GM18873 (cell line): ENCODE results near the gene EHBP1.

ENCODE experiments used
- ATAC-seq: cut with Tn5 transposase; IDR thresholded peaks from one replicate; pipeline ENCODE4 v1.9.1; 2021; ENCODE audit warnings: mild to moderate bottlenecking, moderate library complexity, moderate number of reproducible peaks; ENCODE audit not compliant: unreplicated experiment, low FRiP score

The EHBP1 gene

GRCh38 chr2:62811972-62812371 is 106.5 kb downstream of the EHBP1 start:
- ATAC-seq, result no peak

- ATAC-seq, result no peak
These were observed 107.7 kb downstream of the EHBP1 start for GRCh38 chr2:62812921-62813825.

GRCh38 chr2:62814123-62814522 is 108.6 kb downstream of the EHBP1 start:
- ATAC-seq, result no peak

- ATAC-seq, result no peak
These were observed 111.8 kb downstream of the EHBP1 start for GRCh38 chr2:62817348-62817747.

- ATAC-seq, result no peak
These were observed 112.6 kb downstream of the EHBP1 start for GRCh38 chr2:62817995-62818713.

GRCh38 chr2:62822549-62822948 is 117.0 kb downstream of the EHBP1 start:
- no peak for ATAC-seq

GRCh38 chr2:62824388-62824787 is 118.9 kb downstream of the EHBP1 start:
- ATAC-seq, result no peak

- no peak for ATAC-seq
These were observed 120.6 kb downstream of the EHBP1 start for GRCh38 chr2:62826141-62826540.

- ATAC-seq, result no peak
These were observed 121.6 kb downstream of the EHBP1 start for GRCh38 chr2:62826953-62827675.

- peak; percentile 83 for ATAC-seq
These were observed 126.2 kb downstream of the EHBP1 start for GRCh38 chr2:62831729-62832128.

- no peak for ATAC-seq
These were observed 139.0 kb downstream of the EHBP1 start for GRCh38 chr2:62844311-62845090.

- ATAC-seq, result no peak
These were observed 139.7 kb downstream of the EHBP1 start for GRCh38 chr2:62845256-62845655.

GRCh38 chr2:62852254-62852653 is 146.7 kb downstream of the EHBP1 start:
- no peak for ATAC-seq

GRCh38 chr2:62854600-62855514 is 149.3 kb downstream of the EHBP1 start:
- no peak for ATAC-seq

- ATAC-seq, result no peak
These were observed 150.9 kb downstream of the EHBP1 start for GRCh38 chr2:62856228-62857040.

- no peak for ATAC-seq
These were observed 151.8 kb downstream of the EHBP1 start for GRCh38 chr2:62857139-62857931.

GRCh38 chr2:62858231-62858832 is 152.8 kb downstream of the EHBP1 start:
- ATAC-seq, result no peak
